Raji (cell line): ENCODE results near the gene CEP44.

Experiments
- POLR2A ChIP-seq: IDR thresholded peaks from 2 replicates; pipeline ENCODE4 v1.6.1; 2011; ENCODE audit warnings: low read depth, low read length, control low read depth; ENCODE audit not compliant: insufficient read depth

Gene CEP44

GRCh38 chr4:174266416-174266815, 17.3 kb upstream of the CEP44 start:
- TF ChIP-seq POLR2A: no peak

DNA sequence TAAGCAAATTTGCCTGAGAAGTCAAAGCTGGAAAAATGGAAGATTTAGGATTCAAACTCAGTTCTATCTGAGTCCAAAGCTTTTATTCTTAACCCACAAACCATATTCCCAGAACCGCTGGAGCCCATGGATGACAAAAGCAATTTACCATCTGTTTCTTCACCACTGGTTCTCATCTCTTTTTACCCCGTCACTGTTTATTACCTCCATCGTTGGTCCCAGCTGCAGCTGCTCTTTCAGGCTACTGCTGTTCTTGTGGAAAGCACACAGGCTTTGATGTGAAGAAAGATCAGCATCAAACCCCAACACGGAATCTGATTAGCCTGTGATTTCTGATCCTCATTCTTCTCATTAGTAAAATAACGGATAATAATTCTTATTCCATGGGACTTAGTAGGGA, 9.8 kb upstream of the CEP44 start:
- TF ChIP-seq POLR2A: no peak

GRCh38 chr4:174274436-174274835, 9.3 kb upstream of the CEP44 start:
- no peak for TF ChIP-seq POLR2A

DNA sequence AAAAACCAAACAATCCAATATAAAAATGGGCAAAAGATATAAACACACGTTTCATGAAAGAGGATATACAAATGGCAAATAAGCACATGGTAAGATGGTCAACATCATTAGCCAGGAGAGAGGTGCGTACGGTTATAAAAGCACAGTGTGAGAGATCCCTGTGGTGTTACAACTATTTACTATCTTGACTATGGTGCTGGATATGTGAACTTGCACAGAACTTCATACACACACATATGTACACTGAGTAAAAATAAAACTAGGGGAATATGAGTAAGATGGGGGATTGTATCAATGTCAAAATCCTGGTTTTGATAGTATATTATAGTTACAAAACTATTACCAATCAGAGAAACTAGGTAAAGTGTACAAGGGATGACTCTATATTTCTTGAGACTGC, 8.6 kb upstream of the CEP44 start:
- no peak for TF ChIP-seq POLR2A

DNA sequence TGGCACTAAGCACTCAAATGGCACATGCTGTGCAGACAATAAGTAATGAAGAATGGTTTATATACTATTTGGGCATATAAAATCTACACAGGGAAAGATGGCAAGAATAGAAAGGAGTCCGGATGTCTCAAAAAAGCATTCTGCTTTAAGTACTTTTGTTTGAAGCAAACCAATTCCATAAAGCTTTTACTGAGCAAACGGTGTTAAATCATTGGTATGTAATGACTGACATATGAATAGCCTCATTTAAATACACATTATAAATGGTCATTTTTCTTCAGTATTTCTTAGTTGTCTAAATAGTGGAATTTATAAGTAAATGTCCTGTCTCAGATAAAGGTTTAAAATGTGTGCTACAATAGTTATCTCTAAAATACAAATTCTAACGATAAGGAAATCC, 6.3 kb upstream of the CEP44 start:
- TF ChIP-seq POLR2A: no peak

DNA sequence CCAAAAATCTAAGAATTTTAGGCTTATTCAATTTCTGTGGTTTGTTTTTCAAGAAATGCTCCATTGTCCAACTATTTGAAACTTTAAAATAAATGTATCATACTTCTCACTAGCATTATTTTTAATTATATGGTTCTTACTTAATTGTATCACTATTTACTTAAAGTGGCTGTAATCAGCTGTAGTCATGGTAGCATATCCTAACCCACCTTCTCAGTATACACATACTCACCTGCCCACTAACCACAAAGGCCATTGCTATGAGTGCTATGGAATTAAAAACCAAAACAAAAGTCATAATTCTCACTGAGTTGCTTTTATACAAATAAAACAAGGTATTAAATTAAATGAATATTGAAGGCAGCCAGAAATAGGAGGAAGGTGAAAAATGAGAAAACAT, 5.2 kb upstream of the CEP44 start:
- TF ChIP-seq POLR2A: no peak

DNA sequence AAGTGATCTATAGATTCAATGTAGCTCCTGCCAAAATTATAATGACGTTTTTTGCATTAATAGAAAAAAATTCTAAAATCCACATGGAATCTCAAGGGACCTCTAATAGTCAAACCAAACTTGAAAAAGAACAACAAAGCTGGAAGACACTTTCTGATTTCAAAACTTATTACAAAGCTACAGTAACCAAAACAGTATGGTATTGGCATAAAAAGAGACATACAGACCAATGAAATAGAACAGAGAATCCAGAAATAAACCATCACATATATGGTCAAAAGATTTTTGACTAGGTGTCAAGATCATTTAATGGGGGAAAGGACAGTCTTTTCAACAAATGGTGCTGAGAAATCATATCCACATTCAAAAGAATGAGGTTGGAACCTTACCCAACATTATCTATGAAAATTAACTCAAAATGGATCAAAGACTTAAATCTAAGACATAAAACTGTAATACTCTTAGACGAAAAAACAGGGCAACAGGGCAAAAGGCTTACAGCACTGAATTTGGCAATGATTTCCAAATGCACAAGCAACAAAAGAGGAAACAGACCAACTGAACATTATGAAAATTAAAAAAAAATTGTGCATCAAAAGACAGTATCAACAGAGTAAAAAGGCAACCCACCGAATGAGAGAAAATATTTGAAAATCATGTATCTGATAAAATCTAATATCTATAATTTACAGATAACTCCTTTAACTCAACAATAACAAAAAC, 4.1 kb upstream of the CEP44 start:
- TF ChIP-seq POLR2A: no peak

- TF ChIP-seq POLR2A: no peak
Measured at GRCh38 chr4:174281182-174281737, 2.5 kb upstream of the CEP44 start.

DNA sequence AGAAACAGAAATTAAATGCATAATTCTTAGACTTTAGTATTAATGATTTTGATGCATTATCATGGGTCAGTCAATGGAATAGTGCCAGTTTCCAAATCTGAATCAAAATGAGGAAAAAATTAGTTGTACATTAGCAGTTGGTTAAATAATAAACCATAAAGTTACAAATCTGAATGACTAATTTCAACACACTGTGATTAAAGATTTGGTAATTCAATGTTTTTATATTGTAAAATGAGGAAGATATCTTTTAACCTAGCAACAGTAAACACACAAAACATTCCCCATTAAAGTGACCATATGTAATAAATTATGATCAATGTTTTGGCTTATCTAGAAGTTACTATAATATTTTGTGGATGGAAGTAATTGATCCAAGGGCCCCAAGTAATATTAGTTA, 1.8 kb upstream of the CEP44 start:
- no peak for TF ChIP-seq POLR2A

- no peak for TF ChIP-seq POLR2A
Measured at GRCh38 chr4:174282836-174283506, 740 bp upstream of the CEP44 start.

- TF ChIP-seq POLR2A: no peak
Measured at GRCh38 chr4:174284487-174284886, 776 bp downstream of the CEP44 start.

GRCh38 chr4:174286870-174287269, 3.2 kb downstream of the CEP44 start:
- no peak for TF ChIP-seq POLR2A

- no peak for TF ChIP-seq POLR2A
Measured at GRCh38 chr4:174292473-174292872, 8.8 kb downstream of the CEP44 start.

- no peak for TF ChIP-seq POLR2A
Measured at GRCh38 chr4:174303687-174304086, 20.0 kb downstream of the CEP44 start.

GRCh38 chr4:174304664-174305063, 21.0 kb downstream of the CEP44 start:
- no peak for TF ChIP-seq POLR2A

DNA sequence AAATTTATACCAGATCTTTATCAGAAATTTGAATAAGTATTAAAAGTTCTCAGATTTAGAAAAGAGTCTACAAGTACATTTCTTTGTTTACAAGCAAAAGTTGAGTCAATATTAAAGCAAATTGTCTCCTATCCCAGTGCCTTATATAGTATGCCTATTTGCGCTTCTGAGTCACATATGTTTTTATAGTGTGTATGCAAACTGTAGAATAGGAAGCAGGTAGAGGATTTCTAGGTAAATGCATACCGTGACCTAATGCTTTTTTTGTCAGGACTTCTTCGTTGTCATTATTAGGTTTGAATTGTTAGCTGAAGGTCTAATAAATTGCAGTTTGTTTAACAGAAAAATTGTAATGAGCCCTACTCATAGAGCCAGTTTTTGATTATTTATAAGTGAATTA, 22.2 kb downstream of the CEP44 start:
- no peak for TF ChIP-seq POLR2A
